Mesothelial cell of epicardium (in vitro differentiated cells): ENCODE results near the gene TOM1L2. TPM values are rescaled to one million over a fixed set of nuclear protein-coding genes. Genes with fewer than 3 reads are reported as not detected.

ENCODE experiments used
- DNase-seq, 2 experiments: peaks; one replicate each; pipeline ENCODE4 v3.0.0; 2021; ENCODE audit warnings: low spot score in 2 of 2; ENCODE audit not compliant: unreplicated experiment in 2 of 2
- H3K27ac Mint-ChIP-seq: 2 replicates; pipeline ENCODE4 v1.8.0; 2021; ENCODE audit warnings: mixed read lengths
- H3K27me3 Mint-ChIP-seq: 2 replicates; pipeline ENCODE4 v1.8.0; 2021; ENCODE audit warnings: low read depth, mixed read lengths
- H3K36me3 Mint-ChIP-seq: 2 replicates; pipeline ENCODE4 v1.8.0; 2021; ENCODE audit warnings: mixed read lengths
- H3K4me1 Mint-ChIP-seq: 2 replicates; pipeline ENCODE4 v1.8.0; 2021; ENCODE audit warnings: mixed read lengths
- H3K4me3 Mint-ChIP-seq: 2 replicates; pipeline ENCODE4 v1.8.0; 2021; ENCODE audit warnings: mild to moderate bottlenecking, moderate library complexity, mixed read lengths
- H3K9me3 Mint-ChIP-seq: 2 replicates; pipeline ENCODE4 v1.8.0; 2021; ENCODE audit warnings: mixed read lengths
- total RNA-seq: library from RNA; stranded (reverse); gene quantifications from 3 replicates; pipeline ENCODE4 v1.2.1, GENCODE V29; 2021
- TF ChIP-seq, protein P1 (sequence below): fragments of 200-600 bp; sonication (generic); IDR thresholded peaks from one replicate; pipeline ENCODE4 v1.5.0; 2021; ENCODE audit warnings: antibody characterized with exemption; ENCODE audit not compliant: unreplicated experiment

TOM1L2 gene
- total RNA-seq, 1 donor from 2014 or later: 126 TPM

GRCh38 chr17:17859909-17860765 lies 112.1 kb downstream of the TOM1L2 start:
- H3K36me3 Mint-ChIP-seq: peaks cover 8% of the 10 kb centered on the region
- H3K27me3 Mint-ChIP-seq: no peaks in the 10 kb centered on the region
- TF ChIP-seq, protein P1, sequence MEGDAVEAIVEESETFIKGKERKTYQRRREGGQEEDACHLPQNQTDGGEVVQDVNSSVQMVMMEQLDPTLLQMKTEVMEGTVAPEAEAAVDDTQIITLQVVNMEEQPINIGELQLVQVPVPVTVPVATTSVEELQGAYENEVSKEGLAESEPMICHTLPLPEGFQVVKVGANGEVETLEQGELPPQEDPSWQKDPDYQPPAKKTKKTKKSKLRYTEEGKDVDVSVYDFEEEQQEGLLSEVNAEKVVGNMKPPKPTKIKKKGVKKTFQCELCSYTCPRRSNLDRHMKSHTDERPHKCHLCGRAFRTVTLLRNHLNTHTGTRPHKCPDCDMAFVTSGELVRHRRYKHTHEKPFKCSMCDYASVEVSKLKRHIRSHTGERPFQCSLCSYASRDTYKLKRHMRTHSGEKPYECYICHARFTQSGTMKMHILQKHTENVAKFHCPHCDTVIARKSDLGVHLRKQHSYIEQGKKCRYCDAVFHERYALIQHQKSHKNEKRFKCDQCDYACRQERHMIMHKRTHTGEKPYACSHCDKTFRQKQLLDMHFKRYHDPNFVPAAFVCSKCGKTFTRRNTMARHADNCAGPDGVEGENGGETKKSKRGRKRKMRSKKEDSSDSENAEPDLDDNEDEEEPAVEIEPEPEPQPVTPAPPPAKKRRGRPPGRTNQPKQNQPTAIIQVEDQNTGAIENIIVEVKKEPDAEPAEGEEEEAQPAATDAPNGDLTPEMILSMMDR: peak; percentile 83
- no peak overlapping the region for H3K4me3 Mint-ChIP-seq
- DNase-seq: peak in 1 of 2 experiments; percentile 74
- peaks cover 8% of the 10 kb centered on the region for H3K4me1 Mint-ChIP-seq
- H3K27ac Mint-ChIP-seq: peak overlapping the region; percentile 39
- no peaks in the 10 kb centered on the region for H3K9me3 Mint-ChIP-seq

- no peak for DNase-seq
- Mint-ChIP-seq H3K4me3 (no peak overlapping the region), H3K9me3 (no peaks in the 10 kb centered on the region), H3K27me3 (no peaks in the 10 kb centered on the region), H3K27ac (no peak overlapping the region), H3K4me1 (peaks cover 13% of the 10 kb centered on the region), H3K36me3 (peaks cover 2% of the 10 kb centered on the region)
- TF ChIP-seq, protein P1: no peak
Observed at GRCh38 chr17:17857496-17857895, 114.7 kb downstream of the TOM1L2 start.

- TF ChIP-seq, protein P1: no peak
- H3K4me1 Mint-ChIP-seq: peaks cover 22% of the 10 kb centered on the region
Observed at GRCh38 chr17:17856386-17856785, 115.8 kb downstream of the TOM1L2 start.

GRCh38 chr17:17855976-17856375 lies 116.2 kb downstream of the TOM1L2 start:
- DNase-seq: no peak
- peak overlapping the region; percentile 78 for H3K27ac Mint-ChIP-seq
- peaks cover 26% of the 10 kb centered on the region for H3K4me1 Mint-ChIP-seq
- peaks cover 2% of the 10 kb centered on the region for H3K36me3 Mint-ChIP-seq
- H3K9me3 Mint-ChIP-seq: no peaks in the 10 kb centered on the region
- H3K4me3 Mint-ChIP-seq: no peak overlapping the region
- TF ChIP-seq, protein P1: no peak
- no peaks in the 10 kb centered on the region for H3K27me3 Mint-ChIP-seq

More at GRCh38 chr17:17856386-17856785, 115.8 kb downstream of the TOM1L2 start:
- Mint-ChIP-seq H3K4me3 (no peak overlapping the region), H3K36me3 (peaks cover 2% of the 10 kb centered on the region), H3K9me3 (no peaks in the 10 kb centered on the region), H3K27ac (no peak overlapping the region), H3K27me3 (no peaks in the 10 kb centered on the region)
- no peak for DNase-seq

DNA sequence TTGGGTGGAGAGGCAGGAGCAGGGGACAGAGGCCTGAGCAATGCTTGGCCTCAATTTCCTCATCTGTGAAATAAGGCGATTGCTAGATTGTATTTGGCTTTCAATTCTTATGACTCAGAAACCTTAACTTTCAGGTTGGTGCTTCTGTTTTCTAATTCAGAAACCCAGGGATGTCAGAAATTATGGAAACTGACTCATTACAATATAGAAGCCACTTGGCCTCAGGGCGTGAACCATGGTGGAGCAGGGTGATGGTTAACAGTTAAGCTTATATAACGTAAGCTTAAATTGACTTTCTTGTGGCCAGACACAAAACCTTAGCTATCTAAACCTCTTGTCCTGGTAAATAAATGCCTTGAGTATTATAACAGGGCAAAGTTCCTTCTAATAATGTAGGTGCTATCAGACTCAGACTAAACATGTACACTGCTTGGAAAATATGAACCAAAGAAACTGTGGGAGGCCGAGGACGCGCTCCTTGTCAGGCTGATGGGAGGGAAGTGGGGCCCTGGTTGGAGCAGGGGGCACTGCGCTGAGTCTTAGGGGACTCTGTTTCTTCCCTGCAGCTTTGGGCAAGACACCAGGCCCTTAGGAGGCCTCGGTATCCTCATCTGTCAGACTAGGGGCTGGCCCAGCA lies 118.3 kb downstream of the TOM1L2 start:
- Mint-ChIP-seq H3K4me1 (peaks cover 35% of the 10 kb centered on the region), H3K27me3 (no peaks in the 10 kb centered on the region), H3K27ac (peak overlapping the region; percentile 4), H3K9me3 (no peaks in the 10 kb centered on the region), H3K36me3 (peaks cover 7% of the 10 kb centered on the region), H3K4me3 (no peak overlapping the region)
- TF ChIP-seq, protein P1: no peak
- DNase-seq: no peak
